GM12891 (cell line): ENCODE measurements around the gene ZNF598.

Experiments used
- POLR2A ChIP-seq: IDR thresholded peaks from 2 replicates; pipeline ENCODE4 v1.6.1; 2011; ENCODE audit warnings: low read depth, low read length, control low read depth
- POU2F2 ChIP-seq: IDR thresholded peaks from 2 replicates; pipeline ENCODE4 v1.6.1; 2011; ENCODE audit warnings: low read depth, mild to moderate bottlenecking, control low read depth, low read length, moderate library complexity

GRCh38 chr16:1998852-1999801 is 10.5 kb downstream of the ZNF598 start:
- no peak for TF ChIP-seq POU2F2
- TF ChIP-seq POLR2A: no peak
